Psoas muscle (tissue), 8 donors: ENCODE measurements around the gene CMTM4. TPM values are rescaled to one million over a fixed set of nuclear protein-coding genes. Genes with fewer than 3 reads are reported as not detected.

Experiments
- ATAC-seq, 4 donors: fragments of 200-7000 bp; cut with Tn5 transposase; one replicate each; pipeline ENCODE4 v1.9.1; 2020; ENCODE audit warnings: moderate library complexity in 3 of 4, mild to moderate bottlenecking in 2 of 4
- DNase-seq, 2 donors: peaks; one replicate each; pipeline ENCODE4 v3.0.0-alpha.2; 2020
- H3K27ac ChIP-seq: fragments of 200-600 bp; one replicate; pipeline ENCODE4 v1.8.0; 2022
- H3K27me3 ChIP-seq, 3 donors: fragments of 200-600 bp in 1 of 3; one replicate each; pipeline versions ENCODE4 v1.6.1 to v1.8.0; 2013 to 2022; ENCODE audit warnings: low read length in 2 of 3, mild to moderate bottlenecking in 2 of 3, moderate library complexity in 1 of 3; ENCODE audit not compliant: insufficient read depth in 3 of 3
- H3K36me3 ChIP-seq, 2 donors: fragments of 200-600 bp in 1 of 2; one replicate each; pipeline versions ENCODE4 v1.6.1 to v1.8.0; 2013 to 2022; ENCODE audit warnings: low read depth in 1 of 2, mild to moderate bottlenecking in 1 of 2, moderate library complexity in 1 of 2; ENCODE audit not compliant: insufficient read depth in 1 of 2
- H3K4me1 ChIP-seq: fragments of 200-600 bp; one replicate; pipeline ENCODE4 v1.8.0; 2022
- H3K4me3 ChIP-seq: fragments of 200-600 bp; one replicate; pipeline ENCODE4 v1.8.0; 2022; ENCODE audit warnings: mild to moderate bottlenecking
- H3K9me3 ChIP-seq: fragments of 200-600 bp; one replicate; pipeline ENCODE4 v1.8.0; 2022
- CTCF ChIP-seq: fragments of 200-600 bp; IDR thresholded peaks from one replicate; pipeline ENCODE4 v1.8.0; 2022; ENCODE audit warnings: antibody characterized with exemption
- whole genome bisulfite sequencing, 3 donors: extraction: QIAGEN DNeasy Blood & Tissue Kit; methylation state at CpG; one replicate each; pipeline versions ENCODE4 v1.1.6 to v1.1.7; 2013; 5-methylcytosine and 5-hydroxymethylcytosine counted together
- intact Hi-C, 2 donors: fragments of 100-400 bp; cut with DNase I; formaldehyde crosslinking; loops; one replicate each; pipeline versions ENCODE4 v1.11.0 to v1.14.2; 2022
- polyA plus RNA-seq, 3 donors: library from polyadenylated mRNA; stranded (reverse); fragments of 200-250 nt; gene quantifications; one replicate each; pipeline ENCODE4 v1.2.3, GENCODE V29; 2013
- total RNA-seq, 4 donors: library from RNA; stranded (reverse); fragmentation: NEBNext Ultra II Directional in 2 of 4; extraction: Animal tissue kit (Norgen Biotek cat#: 25700) in 2 of 4; gene quantifications; one replicate each; pipeline versions ENCODE4 v1.2.1 to v1.2.4, GENCODE V29; 2021 to 2023
- donor health status: healthy with polysubstance abuse.
- donor health status: DM: no; HTN: no; CAD: no; lungs with moderate emphysema.
- donor health status: Bipolar disorder and iron deficiency.
- donor health status: healthy.
- donor health status: DM: yes; HTN: yes; CAD: no.
- donor health status: DM: no; HTN: no; CAD: no.
- donor health status: DM: no; HTN: no; CAD: no.
- donor health status: DM: yes; HTN: yes; CAD: no.

The CMTM4 gene
- total and polyA plus RNA-seq, 7 donors: 2.3 to 10.3 (median 7.7) TPM

GRCh38 chr16:66692341-66692740 lies 4.2 kb downstream of the CMTM4 start:
- Histone ChIP-seq H3K4me3 (no peak overlapping the region), H3K36me3 (no peaks in the 10 kb centered on the region), H3K9me3 (no peaks in the 10 kb centered on the region), H3K4me1 (peaks cover 11% of the 10 kb centered on the region), H3K27ac (no peak overlapping the region), H3K27me3 (no peaks in the 10 kb centered on the region)
- WGBS, 3 donors: 91 to 97% (median 93%) methylated on average over 6 of the region's 6 CpGs
- DNase-seq: no peak
- no peak for TF ChIP-seq CTCF
- intact Hi-C loops: loop anchor here in 1 of 2 donors (10.0 kb wide), 1 partner anchor 78 kb away; no protein-coding TSS in a partner anchor
- ATAC-seq: no peak

GRCh38 chr16:66691234-66691633 lies 5.3 kb downstream of the CMTM4 start:
- H3K9me3 ChIP-seq: no peaks in the 10 kb centered on the region
- H3K4me1 ChIP-seq: peaks cover 11% of the 10 kb centered on the region
- no peaks in the 10 kb centered on the region for H3K36me3 ChIP-seq
- TF ChIP-seq CTCF: no peak
- intact Hi-C loops: loop anchor here in 1 of 2 donors (10.0 kb wide), 1 partner anchor 76 kb away; no protein-coding TSS in a partner anchor
- no peak overlapping the region for H3K27ac ChIP-seq
- no peak for ATAC-seq
- no peak overlapping the region for H3K4me3 ChIP-seq
- 96 to 97% (median 96%) methylated on average over 6 of the region's 6 CpGs for WGBS, 3 donors
- no peaks in the 10 kb centered on the region for H3K27me3 ChIP-seq
- no peak for DNase-seq

- WGBS, 3 donors: 80 to 86% (median 83%) methylated on average over 7 of the region's 7 CpGs
- no peaks in the 10 kb centered on the region for H3K9me3 ChIP-seq
- no peak for DNase-seq
- ATAC-seq: no peak
- H3K4me1 ChIP-seq: peaks cover 5% of the 10 kb centered on the region
- TF ChIP-seq CTCF: no peak
- H3K4me3 ChIP-seq: no peak overlapping the region
- H3K36me3 ChIP-seq: no peaks in the 10 kb centered on the region
- no peaks in the 10 kb centered on the region for H3K27me3 ChIP-seq
- intact Hi-C loops: loop anchor here in 1 of 2 donors (10.0 kb wide), 1 partner anchor 75 kb away; no protein-coding TSS in a partner anchor
- H3K27ac ChIP-seq: no peak overlapping the region
These were observed 6.3 kb downstream of the CMTM4 start for GRCh38 chr16:66690106-66690847.

GRCh38 chr16:66689282-66689681 lies 7.3 kb downstream of the CMTM4 start:
- DNase-seq (no peak), ATAC-seq (no peak)
- Histone ChIP-seq H3K27ac (no peak overlapping the region), H3K4me1 (no peaks in the 10 kb centered on the region), H3K36me3 (no peaks in the 10 kb centered on the region), H3K27me3 (no peaks in the 10 kb centered on the region), H3K9me3 (no peaks in the 10 kb centered on the region), H3K4me3 (no peak overlapping the region)
- no peak for TF ChIP-seq CTCF
- WGBS, 3 donors: 90 to 91% (median 91%) methylated on average over 6 of the region's 6 CpGs
- intact Hi-C loops: no loop called here
